Right lobe of liver (tissue), 6 donors: ENCODE results near the gene GALNT11. TPM values are rescaled to one million over a fixed set of nuclear protein-coding genes. Genes with fewer than 3 reads are reported as not detected.

Experiments used
- ATAC-seq, 4 donors: fragments of 200-7000 bp; cut with Tn5 transposase; one replicate each; pipeline ENCODE4 v1.9.1; 2020; ENCODE audit warnings: mild to moderate bottlenecking in 4 of 4, moderate library complexity in 4 of 4
- DNase-seq, 3 donors: peaks; one replicate each; pipeline ENCODE4 v3.0.0-alpha.2; 2020
- H3K27ac ChIP-seq, 3 donors: fragments of 200-600 bp; one replicate each; pipeline ENCODE4 v1.8.0; 2022
- H3K27me3 ChIP-seq, 2 donors: fragments of 200-600 bp; one replicate each; pipeline ENCODE4 v1.8.0; 2022
- H3K36me3 ChIP-seq, 4 donors: fragments of 200-600 bp; sonication (generic) in 1 of 4; one replicate each; pipeline versions ENCODE4 v1.5.1 to v1.8.0; 2017 to 2022; ENCODE audit warnings: control low read depth in 1 of 4
- H3K4me1 ChIP-seq, 4 donors: fragments of 200-600 bp; sonication (generic) in 1 of 4; one replicate each; pipeline versions ENCODE4 v1.5.1 to v1.8.0; 2017 to 2022; ENCODE audit warnings: control low read depth in 1 of 4
- H3K4me3 ChIP-seq, 3 donors: fragments of 200-600 bp; one replicate each; pipeline ENCODE4 v1.8.0; 2022
- H3K9me3 ChIP-seq, 4 donors: fragments of 200-600 bp; sonication (generic) in 1 of 4; one replicate each; pipeline versions ENCODE4 v1.5.1 to v1.8.0; 2017 to 2022; ENCODE audit warnings: control low read depth in 1 of 4
- CTCF ChIP-seq, 4 donors: fragments of 200-600 bp in 3 of 4; fragments of 450-650 bp in 1 of 4; IDR thresholded peaks; one replicate each; pipeline versions ENCODE4 v1.5.1 to v1.8.0; 2016 to 2022; ENCODE audit warnings: antibody characterized with exemption in 4 of 4, mild to moderate bottlenecking in 2 of 4
- POLR2A ChIP-seq: fragments of 450-650 bp; IDR thresholded peaks from one replicate; pipeline ENCODE4 v1.6.1; 2017; ENCODE audit warnings: antibody characterized with exemption, mild to moderate bottlenecking
- WGBS: methylation state at CpG from one replicate; pipeline ENCODE4 v1.1.6; 2018; ENCODE audit warnings: low coverage, low lambda C conversion rate; ENCODE audit not compliant: insufficient coverage; ENCODE audit errors: missing lambda C conversion rate; 5-methylcytosine and 5-hydroxymethylcytosine counted together
- intact Hi-C, 2 donors: fragments of 100-400 bp; cut with DNase I; formaldehyde crosslinking; loops; one replicate each; pipeline versions ENCODE4 v1.11.2 to v1.14.1; 2022
- small RNA-seq, 2 experiments: library from RNA; depleted of rRNA; stranded (forward); fragments of <200 nt; gene quantifications; one replicate each; pipeline ENCODE3, GENCODE V24; 2016
- total RNA-seq, 6 experiments: library from RNA; depleted of rRNA in 2 of 6; stranded (reverse); fragments of >200 nt in 2 of 6; fragmentation: NEBNext Ultra II Directional in 3 of 6; extraction: Animal tissue kit (Norgen Biotek cat#: 25700) in 3 of 6; gene quantifications; one replicate each; pipeline versions ENCODE4 v1.1.0 to v1.2.4, GENCODE V29; 2016 to 2023
- donor health status: DM: no; HTN: yes; CAD: no.
- donor health status: DM: no; HTN: no; CAD: no.
- donor health status: DM: no; HTN: no; CAD: no.
- donor health status: DM: no; HTN: yes; CAD: no.
- donor health status: DM: no; HTN: yes; CAD: no.

Gene GALNT11
- total RNA-seq, 6 experiments from 2014 or later, result 12.0 to 21.7 (median 14.7) TPM

GRCh38 chr7:152162287-152162686 is 136.8 kb downstream of the GALNT11 start:
- DNase-seq (no peak), ATAC-seq (peak in 1 of 4 donors; percentile 10)
- 86% methylated on average over 3 of the region's 6 CpGs for WGBS
- H3K9me3 ChIP-seq, result no peaks in the 10 kb centered on the region
- peaks cover 0 to 77% (median 22%) of the 10 kb centered on the region in 4 donors for H3K36me3 ChIP-seq
- H3K4me3 ChIP-seq, result no peak overlapping the region
- H3K27me3 ChIP-seq, result no peaks in the 10 kb centered on the region
- H3K4me1 ChIP-seq, result no peaks in the 10 kb centered on the region
- no peak overlapping the region for H3K27ac ChIP-seq
- TF ChIP-seq POLR2A (no peak), CTCF (IDR thresholded peaks at IDR 0.05) (no peak)
- intact Hi-C loops, result no loop called here

Small RNA genes lying within 50 kb of the gene (small RNA-seq; reads per million reads assigned to genes)
- 0 reads per million in 2 experiments for gene RF00017

Other genes with a start within 250 kb of the GALNT11 start
- gene PRKAG2, start 148.6 kb upstream of the GALNT11 start, total RNA-seq, result 10 to 100 TPM; 20.6 to 63.6 (median 29.5) TPM
- gene GALNTL5, start 69.2 kb upstream of the GALNT11 start, total RNA-seq, result not detected